GM06990 (cell line): ENCODE data around the gene PTEN.

Experiments used
- DNase-seq: peaks from one replicate; pipeline ENCODE4 v3.0.0-alpha.2; 2011; ENCODE audit not compliant: insufficient read length; ENCODE audit errors: extremely low read depth
- H3K27me3 ChIP-seq: replicated peaks from 2 replicates; pipeline ENCODE4 v1.6.0; 2011; ENCODE audit warnings: low read length; ENCODE audit not compliant: control insufficient read depth, insufficient read depth
- H3K36me3 ChIP-seq: 2 replicates; pipeline ENCODE4 v1.5.1; 2011; ENCODE audit warnings: low read length; ENCODE audit not compliant: control insufficient read depth, insufficient read depth
- H3K4me3 ChIP-seq: replicated peaks from 2 replicates; pipeline ENCODE4 v1.5.1; 2011; ENCODE audit warnings: low read depth, mild to moderate bottlenecking, control low read depth, low read length
- CTCF ChIP-seq: IDR thresholded peaks from 2 replicates; pipeline ENCODE4 v1.5.1; 2011; ENCODE audit warnings: low read length, control low read depth, mild to moderate bottlenecking, inconsistent platforms; ENCODE audit not compliant: insufficient read depth, poor library complexity, severe bottlenecking

PTEN gene

GRCh38 chr10:87882555-87883294, 19.3 kb downstream of the PTEN start:
- Histone ChIP-seq H3K36me3 (peaks cover 5% of the 10 kb centered on the region), H3K4me3 (no peak overlapping the region), H3K27me3 (no peaks in the 10 kb centered on the region)
- DNase-seq = no peak
- no peak for TF ChIP-seq CTCF

GRCh38 chr10:87886635-87887034, 23.2 kb downstream of the PTEN start:
- Histone ChIP-seq H3K4me3 (no peak overlapping the region), H3K27me3 (no peaks in the 10 kb centered on the region), H3K36me3 (peaks cover 10% of the 10 kb centered on the region)
- no peak for TF ChIP-seq CTCF
- no peak for DNase-seq

GRCh38 chr10:87887146-87887545, 23.7 kb downstream of the PTEN start:
- DNase-seq = no peak
- peaks cover 10% of the 10 kb centered on the region for H3K36me3 ChIP-seq
- no peak for TF ChIP-seq CTCF
- no peaks in the 10 kb centered on the region for H3K27me3 ChIP-seq
- no peak overlapping the region for H3K4me3 ChIP-seq

GRCh38 chr10:87887548-87888289, 24.3 kb downstream of the PTEN start:
- no peak for TF ChIP-seq CTCF
- no peak overlapping the region for H3K4me3 ChIP-seq
- no peaks in the 10 kb centered on the region for H3K27me3 ChIP-seq
- peaks cover 10% of the 10 kb centered on the region for H3K36me3 ChIP-seq
- DNase-seq = no peak

GRCh38 chr10:87895430-87895829, 32.0 kb downstream of the PTEN start:
- no peaks in the 10 kb centered on the region; the same call in 1 of the 2 replicates for H3K36me3 ChIP-seq
- no peak overlapping the region for H3K4me3 ChIP-seq
- TF ChIP-seq CTCF = no peak

More at GRCh38 chr10:87895430-87895829, 32.0 kb downstream of the PTEN start:
- DNase-seq = no peak
- no peaks in the 10 kb centered on the region for H3K27me3 ChIP-seq
